H1 (cell line): ENCODE data around the gene MBD5. TPM values are rescaled to one million over a fixed set of nuclear protein-coding genes. Genes with fewer than 3 reads are reported as not detected.
A peak's percentile ranks its signal among the peaks of the same experiment; 100 is the strongest.

Source experiments
- CTCF ChIA-PET: fragments of 300-600 bp; sonication (Branson Sonifier 250); formaldehyde crosslinking; loops from one replicate; lab custom pipeline; 2021; ENCODE audit not compliant: partially characterized antibody; lab: Charles Lee
- POLR2A ChIA-PET: fragments of 300-600 bp; sonication (Branson Sonifier 250); formaldehyde crosslinking; loops from one replicate; lab custom pipeline; 2021; ENCODE audit warnings: inconsistent platforms; ENCODE audit not compliant: partially characterized antibody; lab: Charles Lee
- DNase-seq, 2 experiments: peaks; one replicate each; pipeline versions ENCODE4 v3.0.0 to v3.0.0-alpha.2; 2010 to 2022; ENCODE audit warnings: low spot score in 2 of 2, low read depth in 1 of 2, mixed read lengths in 1 of 2
- FAIRE-seq: peaks from 2 replicates; lab custom pipeline; 2011; peaks lifted over from hg19 to GRCh38; lab: Jason Lieb, UNC
- H2AFZ ChIP-seq: 2 replicates; pipeline ENCODE4 v1.8.1; 2012; ENCODE audit warnings: low read length, inconsistent platforms
- H2AK5ac ChIP-seq: 2 replicates; pipeline ENCODE4 v1.6.1; 2013; ENCODE audit warnings: low read depth, low read length
- H2BK120ac ChIP-seq: replicated peaks from 2 replicates; pipeline ENCODE3; 2013; ENCODE audit warnings: low read depth, low read length, inconsistent platforms
- H2BK12ac ChIP-seq: 2 replicates; pipeline ENCODE4 v1.6.1; 2013; ENCODE audit warnings: low read depth, low read length
- H2BK15ac ChIP-seq: 2 replicates; pipeline ENCODE4 v1.6.1; 2013; ENCODE audit warnings: low read length
- H2BK20ac ChIP-seq: 2 replicates; pipeline ENCODE4 v1.6.1; 2013; ENCODE audit warnings: low read length
- H2BK5ac ChIP-seq: 2 replicates; pipeline ENCODE4 v1.6.1; 2013; ENCODE audit warnings: low read depth, low read length
- H3K14ac ChIP-seq: 2 replicates; pipeline ENCODE4 v1.6.1; 2013; ENCODE audit warnings: inconsistent platforms; ENCODE audit not compliant: insufficient read length
- H3K18ac ChIP-seq: 2 replicates; pipeline ENCODE4 v1.6.1; 2013; ENCODE audit warnings: low read length; ENCODE audit errors: extremely low read depth
- H3K23ac ChIP-seq: 2 replicates; pipeline ENCODE4 v1.6.1; 2013; ENCODE audit warnings: inconsistent platforms; ENCODE audit not compliant: insufficient read length
- H3K23me2 ChIP-seq: 2 replicates; pipeline ENCODE4 v1.6.1; 2013; ENCODE audit warnings: low read depth, low read length
- H3K27ac ChIP-seq: 2 replicates; pipeline ENCODE4 v1.6.1; 2011; ENCODE audit warnings: low read depth, low read length, inconsistent platforms
- H3K27me3 ChIP-seq, 4 experiments: replicated peaks in 1 of 4; 1 replicate in 1 of 4; 2 replicates in 3 of 4; pipeline versions ENCODE4 v1.6.1 to v1.8.1; 2011 to 2013; ENCODE audit warnings: low read length in 3 of 4, mild to moderate bottlenecking in 3 of 4, inconsistent platforms in 2 of 4, mixed read lengths in 2 of 4, moderate library complexity in 1 of 4; ENCODE audit not compliant: control insufficient read depth in 3 of 4, insufficient read depth in 3 of 4; ENCODE audit errors: extremely low read depth in 1 of 4
- H3K36me3 ChIP-seq, 4 experiments: 2 replicates each; pipeline versions ENCODE4 v1.6.1 to v1.8.1; 2011 to 2013; ENCODE audit warnings: mild to moderate bottlenecking in 4 of 4, low read length in 3 of 4, moderate library complexity in 2 of 4, control low read depth in 1 of 4, inconsistent platforms in 1 of 4; ENCODE audit not compliant: insufficient read depth in 4 of 4, control insufficient read depth in 2 of 4
- H3K4ac ChIP-seq: replicated peaks from 2 replicates; pipeline ENCODE3; 2013; ENCODE audit warnings: low read length, low read depth, mixed read lengths, inconsistent platforms; ENCODE audit not compliant: insufficient read length
- H3K4me1 ChIP-seq, 4 experiments: replicated peaks in 1 of 4; 1 replicate in 1 of 4; 2 replicates in 3 of 4; pipeline versions ENCODE4 v1.6.1 to v1.8.1; 2011 to 2013; ENCODE audit warnings: low read length in 3 of 4, inconsistent platforms in 2 of 4, mixed read lengths in 1 of 4; ENCODE audit not compliant: insufficient read depth in 4 of 4, control insufficient read depth in 3 of 4
- H3K4me2 ChIP-seq, 2 experiments: 2 replicates each; pipeline versions ENCODE4 v1.6.1 to v1.8.1; 2011 to 2013; ENCODE audit warnings: low read depth in 2 of 2, low read length in 2 of 2, control low read depth in 1 of 2, inconsistent platforms in 1 of 2, mild to moderate bottlenecking in 1 of 2; ENCODE audit not compliant: insufficient read depth in 1 of 2
- H3K4me3 ChIP-seq, 4 experiments: fragments of 200-600, 300-600 bp in 1 of 4; sonication (generic), shearing (Covaris generic), sonication (Bioruptor Twin) in 1 of 4; 2 replicates each; pipeline versions ENCODE4 v1.5.1 to v1.8.1; 2011 to 2016; ENCODE audit warnings: low read length in 4 of 4, low read depth in 3 of 4, control low read depth in 2 of 4, inconsistent platforms in 2 of 4, mild to moderate bottlenecking in 2 of 4, mixed read lengths in 1 of 4, moderate library complexity in 1 of 4; ENCODE audit not compliant: insufficient read depth in 2 of 4; ENCODE audit errors: extremely low read depth in 1 of 4
- H3K56ac ChIP-seq: replicated peaks from 2 replicates; pipeline ENCODE3; 2013; ENCODE audit warnings: low read depth, mild to moderate bottlenecking, mixed read lengths, low read length, inconsistent platforms; ENCODE audit not compliant: insufficient read length
- H3K79me1 ChIP-seq: 2 replicates; pipeline ENCODE4 v1.6.1; 2013; ENCODE audit warnings: low read depth, low read length, control low read depth
- H3K79me2 ChIP-seq, 2 experiments: 2 replicates each; pipeline versions ENCODE4 v1.6.1 to v1.8.1; 2012 to 2013; ENCODE audit warnings: low read length in 2 of 2, mild to moderate bottlenecking in 2 of 2, inconsistent platforms in 1 of 2; ENCODE audit not compliant: insufficient read depth in 2 of 2, control insufficient read depth in 1 of 2
- H3K9ac ChIP-seq, 4 experiments: replicated peaks in 1 of 4; 1 replicate in 1 of 4; 2 replicates in 3 of 4; pipeline versions ENCODE4 v1.6.1 to v1.8.1; 2011 to 2013; ENCODE audit warnings: low read depth in 3 of 4, low read length in 3 of 4, control low read depth in 2 of 4, mild to moderate bottlenecking in 2 of 4, moderate library complexity in 2 of 4, inconsistent platforms in 1 of 4; ENCODE audit errors: extremely low read depth in 1 of 4
- H3K9me3 ChIP-seq, 2 experiments: 2 replicates each; pipeline versions ENCODE4 v1.6.1 to v1.8.1; 2012 to 2013; ENCODE audit warnings: mild to moderate bottlenecking in 2 of 2, moderate library complexity in 2 of 2, control low read depth in 1 of 2, inconsistent platforms in 1 of 2, low read depth in 1 of 2, low read length in 1 of 2, mixed read lengths in 1 of 2; ENCODE audit not compliant: insufficient read depth in 2 of 2
- H4K20me1 ChIP-seq, 2 experiments: replicated peaks in 1 of 2; 2 replicates each; pipeline versions ENCODE3 to v1.8.1; 2011 to 2013; ENCODE audit warnings: inconsistent platforms in 2 of 2, low read length in 2 of 2, mild to moderate bottlenecking in 1 of 2; ENCODE audit not compliant: insufficient read depth in 2 of 2, control insufficient read depth in 1 of 2
- H4K5ac ChIP-seq: 2 replicates; pipeline ENCODE4 v1.6.1; 2013; ENCODE audit warnings: low read length, low read depth, mixed read lengths, inconsistent platforms; ENCODE audit not compliant: insufficient read length
- H4K8ac ChIP-seq: 2 replicates; pipeline ENCODE4 v1.8.0; 2013; ENCODE audit warnings: mild to moderate bottlenecking, moderate library complexity, low read length, inconsistent platforms; ENCODE audit not compliant: insufficient read depth; ENCODE audit errors: extremely low read depth
- H4K91ac ChIP-seq: replicated peaks from 2 replicates; pipeline ENCODE3; 2013; ENCODE audit warnings: low read length, mixed read lengths, inconsistent platforms; ENCODE audit not compliant: insufficient read length
- RAD21 ChIP-seq, 2 experiments: IDR thresholded peaks in 1 of 2; conservative IDR thresholded peaks in 1 of 2; 2 replicates each; pipeline ENCODE4 v1.6.1; 2011; ENCODE audit warnings: low read depth in 2 of 2, low read length in 2 of 2, improper control_type of control experiment in 1 of 2, inconsistent platforms in 1 of 2, mild to moderate bottlenecking in 1 of 2, moderate library complexity in 1 of 2
- SAP30 ChIP-seq: fragments of 300-600 bp; sonication (generic); IDR thresholded peaks from 2 replicates; pipeline ENCODE4 v1.7.1; 2012; ENCODE audit warnings: low read length, moderate library complexity, mild to moderate bottlenecking, inconsistent platforms; ENCODE audit not compliant: insufficient read depth, insufficient replicate concordance
- WGBS, 2 experiments: shearing (Covaris generic) in 1 of 2; methylation state at CpG; one replicate each; pipeline versions ENCODE4 v1.1.6 to v1.1.7; 2013 to 2015; ENCODE audit warnings: low lambda C conversion rate in 2 of 2, mixed read lengths in 2 of 2, inconsistent platforms in 1 of 2, low coverage in 1 of 2, missing lambda C conversion rate in 1 of 2; ENCODE audit not compliant: insufficient replicate concordance in 2 of 2, insufficient coverage in 1 of 2, insufficient read length in 1 of 2; ENCODE audit errors: extremely low coverage in 1 of 2, missing lambda C conversion rate in 1 of 2; 5-methylcytosine and 5-hydroxymethylcytosine counted together
- polyA plus RNA-seq, 7 experiments: library from polyadenylated mRNA; depleted of rRNA in 3 of 7; stranded (reverse) in 5 of 7; unstranded in 2 of 7; fragments of >200 nt in 5 of 7; fragments of 200-250 nt in 2 of 7; gene quantifications; 1 replicate in 5 of 7; 2 replicates in 1 of 7; 4 replicates in 1 of 7; pipeline versions ENCODE4 v1.2.1 to v1.2.3, GENCODE V29; 2011 to 2013; ENCODE audit warnings: missing spikeins in 2 of 7, mixed read lengths in 2 of 7
- total RNA-seq: library from RNA; stranded (reverse); fragmentation: NEBNext Ultra II Directional; extraction: Animal tissue kit (Norgen Biotek cat#: 25700); gene quantifications from 2 replicates; pipeline ENCODE4 v1.2.1, GENCODE V29; 2021

Gene MBD5
- total and polyA plus RNA-seq, 2 of the 8 experiments (the other 6 are each of a cell fraction or from before 2014, with no cell fraction given): 9.7 to 29.4 TPM

- DNase-seq (peak in 1 of 2 experiments; percentile 33), FAIRE-seq (no peak)
- Histone ChIP-seq H3K18ac (no peak overlapping the region), H3K23me2 (no peaks in the 10 kb centered on the region; the same call in 1 of the 2 replicates), H3K9ac (no peak overlapping the region), H3K4ac (no peak overlapping the region), H3K27me3 (no peaks in the 10 kb centered on the region), H3K27ac (no peak overlapping the region), H3K56ac (no peak overlapping the region), H4K5ac (no peak overlapping the region), H4K91ac (peak overlapping the region; percentile 18), H3K79me1 (no peaks in the 10 kb centered on the region), H4K20me1 (no peaks in the 10 kb centered on the region), H3K9me3 (no peaks in the 10 kb centered on the region), H3K4me3 (no peak overlapping the region), H3K4me2 (no peak overlapping the region), H3K36me3 (no peaks in the 10 kb centered on the region), H2BK20ac (no peak overlapping the region), H4K8ac (no peak overlapping the region), H2AK5ac (no peak overlapping the region), H2BK15ac (no peak overlapping the region), H2BK120ac (no peak overlapping the region), H3K23ac (no peak overlapping the region), H2BK12ac (no peak overlapping the region), H2AFZ (no peak overlapping the region), H2BK5ac (no peak overlapping the region), H3K4me1 (peaks cover 2 to 10% (median 5%) of the 10 kb centered on the region in 4 experiments; a peak in 5 of 7 replicates), H3K79me2 (no peaks in the 10 kb centered on the region), H3K14ac (no peak overlapping the region)
- ChIA-PET POLR2A (interaction anchor here (1.3 kb wide), 1 partner anchor 10 kb away, joined by 3 read pairs; no protein-coding TSS in a partner anchor), CTCF (interaction anchor here (0.6 to 1.5 kb wide), 8 partner anchors 10 to 591 kb away, joined by 3 to 5 read pairs (median 3); no protein-coding TSS in a partner anchor)
- 82% methylated on average over 14 of the region's 14 CpGs; no CpG with 5 or more reads in 1 of the 2 experiments for WGBS, 2 experiments
- TF ChIP-seq RAD21 (IDR thresholded peaks at IDR 0.05 in 1 of 2, conservative IDR thresholded peaks at IDR 0.05 in 1 of 2; ENCODE audit: low read depth in 2 of 2, low read length in 2 of 2) (0 out of 4 replicates have a peak, but pooled peaks of 1 of the 2 experiments have one; percentile 12), SAP30 (no peak)
Observed at GRCh38 chr2:148527488-148528340, 506.8 kb downstream of the MBD5 start.
